PFSK-1 (cell line): ENCODE results near the gene DMTF1.

ENCODE experiments used
- FOXP2 ChIP-seq: optimal IDR thresholded peaks from 2 replicates; pipeline ENCODE3; 2011; ENCODE audit warnings: borderline replicate concordance, control low read depth, inconsistent platforms; ENCODE audit not compliant: insufficient read depth; ENCODE audit errors: extremely low read length, extremely low read depth
- POLR2AphosphoS5 ChIP-seq: IDR thresholded peaks from 2 replicates; pipeline ENCODE4 v1.6.1; 2012; ENCODE audit warnings: low read depth, mild to moderate bottlenecking, control low read depth, low read length, moderate library complexity
- SIN3A ChIP-seq: IDR thresholded peaks from 2 replicates; pipeline ENCODE4 v1.6.1; 2012; ENCODE audit warnings: mild to moderate bottlenecking, low read length, moderate library complexity, borderline replicate concordance; ENCODE audit not compliant: insufficient read depth
- TAF1 ChIP-seq: IDR thresholded peaks from 2 replicates; pipeline ENCODE4 v1.6.1; 2012; ENCODE audit warnings: low read length, control low read depth, borderline replicate concordance; ENCODE audit not compliant: insufficient read depth
- TF ChIP-seq, protein P1 (sequence below), 2 experiments: IDR thresholded peaks; 2 replicates each; pipeline versions ENCODE4 v1.6.1 to v1.8.0; 2011 to 2012; ENCODE audit warnings: low read depth in 2 of 2, low read length in 2 of 2, control low read depth in 1 of 2, inconsistent platforms in 1 of 2, mild to moderate bottlenecking in 1 of 2, moderate library complexity in 1 of 2; ENCODE audit not compliant: insufficient read depth in 1 of 2

DNA sequence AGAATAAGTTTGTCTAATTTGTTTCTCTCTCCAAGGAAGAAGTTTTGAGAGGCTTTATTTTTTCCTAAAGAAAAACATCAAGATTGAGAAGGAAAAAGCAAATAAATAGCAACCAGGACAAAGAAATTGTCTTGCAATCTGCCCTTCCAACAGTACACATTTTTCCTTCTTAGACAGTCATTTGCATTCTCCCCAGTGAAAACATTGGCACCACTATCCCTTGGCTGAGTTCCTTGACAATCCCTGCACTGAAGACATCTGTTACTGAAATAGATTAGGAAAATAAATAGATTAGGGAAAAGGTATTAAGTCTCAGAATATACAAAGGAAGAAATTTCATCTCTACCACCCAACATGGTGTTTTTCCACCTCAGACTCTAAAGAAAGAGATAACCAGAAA lies 79.5 kb downstream of the DMTF1 start:
- no peak for TF ChIP-seq TAF1
- no peak for TF ChIP-seq POLR2AphosphoS5
- TF ChIP-seq, protein P1, sequence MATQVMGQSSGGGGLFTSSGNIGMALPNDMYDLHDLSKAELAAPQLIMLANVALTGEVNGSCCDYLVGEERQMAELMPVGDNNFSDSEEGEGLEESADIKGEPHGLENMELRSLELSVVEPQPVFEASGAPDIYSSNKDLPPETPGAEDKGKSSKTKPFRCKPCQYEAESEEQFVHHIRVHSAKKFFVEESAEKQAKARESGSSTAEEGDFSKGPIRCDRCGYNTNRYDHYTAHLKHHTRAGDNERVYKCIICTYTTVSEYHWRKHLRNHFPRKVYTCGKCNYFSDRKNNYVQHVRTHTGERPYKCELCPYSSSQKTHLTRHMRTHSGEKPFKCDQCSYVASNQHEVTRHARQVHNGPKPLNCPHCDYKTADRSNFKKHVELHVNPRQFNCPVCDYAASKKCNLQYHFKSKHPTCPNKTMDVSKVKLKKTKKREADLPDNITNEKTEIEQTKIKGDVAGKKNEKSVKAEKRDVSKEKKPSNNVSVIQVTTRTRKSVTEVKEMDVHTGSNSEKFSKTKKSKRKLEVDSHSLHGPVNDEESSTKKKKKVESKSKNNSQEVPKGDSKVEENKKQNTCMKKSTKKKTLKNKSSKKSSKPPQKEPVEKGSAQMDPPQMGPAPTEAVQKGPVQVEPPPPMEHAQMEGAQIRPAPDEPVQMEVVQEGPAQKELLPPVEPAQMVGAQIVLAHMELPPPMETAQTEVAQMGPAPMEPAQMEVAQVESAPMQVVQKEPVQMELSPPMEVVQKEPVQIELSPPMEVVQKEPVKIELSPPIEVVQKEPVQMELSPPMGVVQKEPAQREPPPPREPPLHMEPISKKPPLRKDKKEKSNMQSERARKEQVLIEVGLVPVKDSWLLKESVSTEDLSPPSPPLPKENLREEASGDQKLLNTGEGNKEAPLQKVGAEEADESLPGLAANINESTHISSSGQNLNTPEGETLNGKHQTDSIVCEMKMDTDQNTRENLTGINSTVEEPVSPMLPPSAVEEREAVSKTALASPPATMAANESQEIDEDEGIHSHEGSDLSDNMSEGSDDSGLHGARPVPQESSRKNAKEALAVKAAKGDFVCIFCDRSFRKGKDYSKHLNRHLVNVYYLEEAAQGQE (IDR thresholded peaks at IDR 0.05; ENCODE audit: insufficient read depth in 1 of 2, low read depth in 2 of 2, low read length in 2 of 2), result no peak
- TF ChIP-seq FOXP2, result no peak
- no peak for TF ChIP-seq SIN3A
